ENCODE measurements around the gene PRSS8. TPM values are rescaled to one million over a fixed set of nuclear protein-coding genes. Genes with fewer than 3 reads are reported as not detected.

The PRSS8 gene
- polyA plus RNA-seq, 1 donor from 2014 or later = not detected

- H3K9me3 ChIP-seq (ENCODE audit: low read length) = no peaks in the 10 kb centered on the region
These were observed 41.0 kb downstream of the PRSS8 start, which contains the start of gene VKORC1 for GRCh38 chr16:31094424-31095120. TSS of gene VKORC1 (minus strand) at chr16:31094797. CDS start at chr16:31094729, 68 bp downstream.

DNA sequence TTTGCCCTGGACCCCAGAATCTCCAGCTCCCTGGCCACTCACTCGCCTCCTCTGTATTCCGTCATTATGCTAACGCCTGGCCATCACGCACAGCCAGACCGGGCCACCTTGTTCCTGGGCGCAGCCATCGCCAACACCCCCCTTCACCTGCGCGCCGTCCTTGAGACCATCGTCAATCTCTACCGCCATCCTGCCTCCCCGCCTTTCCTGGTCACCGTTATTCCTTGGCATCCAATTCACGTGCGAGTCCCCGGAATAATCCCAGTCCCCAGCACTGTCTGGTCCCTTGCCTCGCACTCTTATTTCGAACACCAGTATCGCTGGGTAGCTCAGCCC is 41.5 kb downstream of the PRSS8 start:
- Histone ChIP-seq H3F3A (ENCODE audit: insufficient read depth, low read length, poor library complexity, severe bottlenecking) (no peaks in the 10 kb centered on the region), H3K27ac (ENCODE audit: low read length) (peak overlapping the region; percentile 90), H3K36me3 (ENCODE audit: insufficient read depth, low read length) (no peaks in the 10 kb centered on the region), H2AFZ (ENCODE audit: low read depth, low read length) (peak overlapping the region; percentile 75), H4K20me1 (ENCODE audit: insufficient read depth) (no peaks in the 10 kb centered on the region), H3K4me2 (ENCODE audit: low read length) (peak overlapping the region; percentile 87), H3K79me2 (replicated peaks; ENCODE audit: insufficient read depth, low read length) (peaks cover 11% of the 10 kb centered on the region), H3K9me3 (ENCODE audit: low read length) (no peaks in the 10 kb centered on the region), H3K4me3 (ENCODE audit: low read length) (peak overlapping the region; percentile 99), H3K9ac (ENCODE audit: low read length) (peak overlapping the region; percentile 91), H3K27me3 (ENCODE audit: insufficient read depth, low read depth, low read length) (no peaks in the 10 kb centered on the region), H3K9me2 (ENCODE audit: insufficient read depth, low read length) (no peaks in the 10 kb centered on the region)
- no peak for TF ChIP-seq RAD21 (conservative IDR thresholded peaks at IDR 0.05)

More at GRCh38 chr16:31094424-31095120, 41.0 kb downstream of the PRSS8 start, which contains the start of gene VKORC1:
- Histone ChIP-seq H3K27me3 (ENCODE audit: insufficient read depth, low read depth, low read length) (no peaks in the 10 kb centered on the region), H3K9me2 (ENCODE audit: insufficient read depth, low read length) (no peaks in the 10 kb centered on the region), H3F3A (ENCODE audit: insufficient read depth, low read length, poor library complexity, severe bottlenecking) (no peaks in the 10 kb centered on the region), H3K79me2 (replicated peaks; ENCODE audit: insufficient read depth, low read length) (peaks cover 11% of the 10 kb centered on the region), H3K4me3 (ENCODE audit: low read length) (peak within 1 kb of the TSS; percentile 99), H3K36me3 (ENCODE audit: insufficient read depth, low read length) (no peaks in the 10 kb centered on the region), H4K20me1 (ENCODE audit: insufficient read depth) (no peaks in the 10 kb centered on the region), H3K27ac (ENCODE audit: low read length) (peak within 1 kb of the TSS; percentile 90), H3K9ac (ENCODE audit: low read length) (peak within 1 kb of the TSS; percentile 91), H3K4me2 (ENCODE audit: low read length) (peak within 1 kb of the TSS; percentile 87), H2AFZ (ENCODE audit: low read depth, low read length) (peak within 1 kb of the TSS; percentile 75)
- TF ChIP-seq POLR2AphosphoS5 (IDR thresholded peaks at IDR 0.05) = peak; percentile 83
- peak; percentile 53 for TF ChIP-seq RAD21 (conservative IDR thresholded peaks at IDR 0.05)
- peak; percentile 97 for TF ChIP-seq MXI1 (conservative IDR thresholded peaks at IDR 0.05; ENCODE audit: poor library complexity, severe bottlenecking)
- peak; percentile 79 for TF ChIP-seq EP300 (conservative IDR thresholded peaks at IDR 0.05; ENCODE audit: poor library complexity, severe bottlenecking)
- no peak for TF ChIP-seq EZH2 (IDR thresholded peaks at IDR 0.05; ENCODE audit: borderline replicate concordance, insufficient read depth, low read length, poor library complexity, severe bottlenecking)
- TF ChIP-seq TAF1 (IDR thresholded peaks at IDR 0.05; ENCODE audit: low read depth) = peak; percentile 91
- TF ChIP-seq, protein P1, sequence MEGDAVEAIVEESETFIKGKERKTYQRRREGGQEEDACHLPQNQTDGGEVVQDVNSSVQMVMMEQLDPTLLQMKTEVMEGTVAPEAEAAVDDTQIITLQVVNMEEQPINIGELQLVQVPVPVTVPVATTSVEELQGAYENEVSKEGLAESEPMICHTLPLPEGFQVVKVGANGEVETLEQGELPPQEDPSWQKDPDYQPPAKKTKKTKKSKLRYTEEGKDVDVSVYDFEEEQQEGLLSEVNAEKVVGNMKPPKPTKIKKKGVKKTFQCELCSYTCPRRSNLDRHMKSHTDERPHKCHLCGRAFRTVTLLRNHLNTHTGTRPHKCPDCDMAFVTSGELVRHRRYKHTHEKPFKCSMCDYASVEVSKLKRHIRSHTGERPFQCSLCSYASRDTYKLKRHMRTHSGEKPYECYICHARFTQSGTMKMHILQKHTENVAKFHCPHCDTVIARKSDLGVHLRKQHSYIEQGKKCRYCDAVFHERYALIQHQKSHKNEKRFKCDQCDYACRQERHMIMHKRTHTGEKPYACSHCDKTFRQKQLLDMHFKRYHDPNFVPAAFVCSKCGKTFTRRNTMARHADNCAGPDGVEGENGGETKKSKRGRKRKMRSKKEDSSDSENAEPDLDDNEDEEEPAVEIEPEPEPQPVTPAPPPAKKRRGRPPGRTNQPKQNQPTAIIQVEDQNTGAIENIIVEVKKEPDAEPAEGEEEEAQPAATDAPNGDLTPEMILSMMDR (IDR thresholded peaks at IDR 0.05; ENCODE audit: poor library complexity, severe bottlenecking) = peak; percentile 37
- TF ChIP-seq REST (IDR thresholded peaks at IDR 0.05; ENCODE audit: borderline replicate concordance) = peak; percentile 92
- TF ChIP-seq SMC3 (conservative IDR thresholded peaks at IDR 0.05; ENCODE audit: poor library complexity) = peak; percentile 63

All from neural cell (in vitro differentiated cells).